ENCODE data around the gene BPHL. TPM values are rescaled to one million over a fixed set of nuclear protein-coding genes. Genes with fewer than 3 reads are reported as not detected.
A peak's percentile ranks its signal among the peaks of the same experiment; 100 is the strongest.

The BPHL gene
- total and polyA plus RNA-seq, 10 of the 15 experiments (the other 5 are each of a cell fraction or from before 2014, with no cell fraction given) = 8.0 to 17.8 (median 12.4) TPM

GRCh38 chr6:3194535-3195419, 76.3 kb downstream of the BPHL start:
- FAIRE-seq (no peak), DNase-seq (ENCODE audit: low read depth, low spot score) (no peak), ATAC-seq (peak; percentile 59)
- in situ Hi-C loops (cut with MboI) = no loop called here
- SMC1A ChIA-PET (ENCODE audit: uncharacterized antibody, unreplicated experiment) = interaction anchor here (1.1 to 2.7 kb wide), 2 partner anchors 9 to 18 kb away, joined by 4 to 10 read pairs; no protein-coding TSS in a partner anchor
- no peak overlapping the region for H3K9ac ChIP-seq (ENCODE audit: control insufficient read depth, insufficient read depth, low read length)
- no peak overlapping the region for H3K4me2 ChIP-seq (ENCODE audit: control insufficient read depth, insufficient read depth)
- TF ChIP-seq PBX3 (IDR thresholded peaks at IDR 0.05; ENCODE audit: insufficient replicate concordance, low read depth, low read length) = no peak
- no peak for TF ChIP-seq CHD2 (IDR thresholded peaks at IDR 0.05; ENCODE audit: borderline replicate concordance, low read depth, low read length)
- TF ChIP-seq ZNF24 (IDR thresholded peaks at IDR 0.05) = no peak
- 0 out of 2 replicates have a peak, but pooled peaks have one; percentile 29 for TF ChIP-seq EED (IDR thresholded peaks at IDR 0.05; ENCODE audit: low read depth)
- no peak for TF ChIP-seq MXI1 (IDR thresholded peaks at IDR 0.05; ENCODE audit: low read depth, low read length)
- TF ChIP-seq PAX5 (IDR thresholded peaks at IDR 0.05; ENCODE audit: borderline replicate concordance, low read depth, low read length) = no peak
- TF ChIP-seq E4F1 (IDR thresholded peaks at IDR 0.05; ENCODE audit: borderline replicate concordance, partially characterized antibody) = no peak
- TF ChIP-seq PML (IDR thresholded peaks at IDR 0.05; ENCODE audit: low read length) = no peak
- no peak for TF ChIP-seq HDGF (IDR thresholded peaks at IDR 0.05)
- no peak for TF ChIP-seq MYB (IDR thresholded peaks at IDR 0.05; ENCODE audit: borderline replicate concordance, low read depth, low read length)
- no peak for TF ChIP-seq IKZF2 (IDR thresholded peaks at IDR 0.05)
- TF ChIP-seq RUNX3 (IDR thresholded peaks at IDR 0.05; ENCODE audit: low read length) = 0 out of 2 replicates have a peak, but pooled peaks have one; percentile 26
- no peak for TF ChIP-seq SIN3A (IDR thresholded peaks at IDR 0.05; ENCODE audit: low read depth, low read length)
- no peak for TF ChIP-seq ETV6 (conservative IDR thresholded peaks at IDR 0.05 in 1 of 2, IDR thresholded peaks at IDR 0.05 in 1 of 2; ENCODE audit: borderline replicate concordance in 1 of 2, low read depth in 1 of 2)
- no peak for TF ChIP-seq MAX (IDR thresholded peaks at IDR 0.05; ENCODE audit: low read depth, low read length)
- no peak for TF ChIP-seq WRNIP1 (IDR thresholded peaks at IDR 0.05; ENCODE audit: borderline replicate concordance, low read depth, low read length)
- TF ChIP-seq ZNF384 (IDR thresholded peaks at IDR 0.05; ENCODE audit: borderline replicate concordance, low read depth, low read length) = no peak
- POLR2A ChIA-PET = interaction anchor here (0.6 to 1.3 kb wide), 2 partner anchors 14 to 824 kb away, joined by 3 read pairs; no protein-coding TSS in a partner anchor
- intact Hi-C loops (cut with micrococcal nuclease; ENCODE audit: unreplicated experiment) = no loop called here
- peak overlapping the region; percentile 37 for H3K27ac ChIP-seq (ENCODE audit: control insufficient read depth, insufficient read depth)
- no peaks in the 10 kb centered on the region for H3K27me3 ChIP-seq (replicated peaks in 1 of 2; ENCODE audit: control insufficient read depth in 2 of 2, insufficient read depth in 2 of 2, low read length in 1 of 2)
- no peaks in the 10 kb centered on the region for H3K79me2 ChIP-seq (ENCODE audit: control insufficient read depth, insufficient read depth, low read length)
- RAD21 ChIA-PET (ENCODE audit: unreplicated experiment) = interaction anchor here (0.9 to 1.5 kb wide), 2 partner anchors 15 to 32 kb away, joined by 3 read pairs; no protein-coding TSS in a partner anchor
- H3K4me1 ChIP-seq (ENCODE audit: control insufficient read depth, insufficient read depth, low read length) = peaks cover 11% of the 10 kb centered on the region
- no peak overlapping the region for H3K4me3 ChIP-seq
- BruUV-seq (replicated peaks) = no TSS peak
- no peaks in the 10 kb centered on the region; the same call in 2 of the 3 replicates for H3K9me3 ChIP-seq (replicated peaks; ENCODE audit: control insufficient read depth, insufficient read depth, low read length)
- CTCF ChIA-PET = interaction anchor here (1.0 kb wide), 1 partner anchor 83 kb away, joined by 3 read pairs; no protein-coding TSS in a partner anchor
- peak overlapping the region; percentile 19; the same call in 1 of the 2 replicates for H2AFZ ChIP-seq (ENCODE audit: control insufficient read depth, low read depth, low read length)
- no peaks in the 10 kb centered on the region for H3K36me3 ChIP-seq (ENCODE audit: control insufficient read depth in 2 of 2, insufficient read depth in 2 of 2, low read length in 1 of 2)
- H4K20me1 ChIP-seq (ENCODE audit: control insufficient read depth, insufficient read depth) = no peaks in the 10 kb centered on the region
- WGBS (ENCODE audit: insufficient coverage, insufficient replicate concordance, low lambda C conversion rate, missing lambda C conversion rate) = 69% methylated on average over 19 of the region's 19 CpGs
